DMS114 treated with DMSO at 0.1 percent for 48 hours (cell line): ENCODE measurements around the gene ARPC1B.

Experiments
- DNase-seq: peaks from one replicate; lab custom pipeline; 2025; ENCODE audit not compliant: unreplicated experiment; lab: John Stamatoyannopoulos, UW

Gene ARPC1B

GRCh38 chr7:99440195-99440594 lies 65.7 kb downstream of the ARPC1B start:
- no peak for DNase-seq
